Activated T-cell treated with anti-CD3 and anti-CD28 coated beads, Interleukin-2, amount 50 U/mL, for 24 hours (primary cell): Measurements from ENCODE around the gene ZC3H11A.
"Not testable (repeated sequence)": the region's sequence is repeated elsewhere in the genome, so short reads cannot be mapped to it uniquely, and the experiment has no call there.

Experiments used
- DNase-seq: peaks from one replicate; pipeline ENCODE4 v3.0.0-alpha.2; 2020
- H3K27ac Mint-ChIP-seq: 2 replicates; pipeline ENCODE4 v1.8.0; 2020; ENCODE audit warnings: mild to moderate bottlenecking, mixed read lengths
- H3K27me3 Mint-ChIP-seq: 2 replicates; pipeline ENCODE4 v1.8.0; 2020; ENCODE audit warnings: mixed read lengths
- H3K36me3 Mint-ChIP-seq: 2 replicates; pipeline ENCODE4 v1.8.0; 2020; ENCODE audit warnings: low read depth, mixed read lengths
- H3K4me1 Mint-ChIP-seq: 2 replicates; pipeline ENCODE4 v1.8.0; 2020; ENCODE audit warnings: low read depth, mixed read lengths
- H3K4me3 Mint-ChIP-seq: 2 replicates; pipeline ENCODE4 v1.8.0; 2020; ENCODE audit warnings: mild to moderate bottlenecking, moderate library complexity, mixed read lengths
- H3K9me3 Mint-ChIP-seq: 2 replicates; pipeline ENCODE4 v1.8.0; 2020; ENCODE audit warnings: mixed read lengths

Gene ZC3H11A

DNA sequence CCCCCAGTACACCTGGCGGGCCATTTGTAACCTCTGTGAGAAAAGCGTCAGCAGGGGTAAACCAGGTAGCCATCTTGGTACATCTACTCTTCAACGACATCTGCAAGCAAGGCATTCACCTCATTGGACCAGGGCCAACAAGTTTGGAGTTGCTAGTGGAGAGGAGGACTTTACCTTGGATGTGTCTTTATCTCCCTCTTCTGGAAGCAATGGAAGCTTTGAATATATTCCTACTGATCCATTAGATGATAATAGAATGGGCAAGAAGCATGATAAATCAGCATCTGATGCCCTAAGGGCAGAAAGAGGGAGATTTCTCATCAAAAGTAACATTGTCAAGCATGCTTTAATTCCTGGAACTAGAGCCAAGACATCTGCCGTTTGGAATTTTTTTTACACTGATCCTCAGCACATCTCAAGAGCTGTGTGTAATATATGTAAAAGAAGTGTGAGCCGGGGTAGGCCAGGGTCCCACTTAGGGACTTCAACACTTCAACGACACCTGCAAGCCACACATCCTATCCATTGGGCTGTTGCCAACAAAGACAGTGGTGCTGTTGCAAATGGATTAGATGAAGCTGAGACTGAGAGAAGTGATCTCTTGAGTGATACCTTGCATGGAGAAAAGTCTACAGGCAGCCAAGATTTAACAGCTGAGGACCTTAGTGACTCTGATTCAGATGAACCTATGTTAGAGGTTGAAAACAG, 2.7 kb downstream of the ZC3H11A start:
- peak overlapping the region; percentile 96 for H3K4me3 Mint-ChIP-seq
- H3K27ac Mint-ChIP-seq = peak overlapping the region; percentile 47
- H3K4me1 Mint-ChIP-seq = peaks cover 62% of the 10 kb centered on the region
- no peak for DNase-seq
- peaks cover 71% of the 10 kb centered on the region for H3K36me3 Mint-ChIP-seq
- peaks cover 4% of the 10 kb centered on the region for H3K9me3 Mint-ChIP-seq
- no peaks in the 10 kb centered on the region for H3K27me3 Mint-ChIP-seq

DNA sequence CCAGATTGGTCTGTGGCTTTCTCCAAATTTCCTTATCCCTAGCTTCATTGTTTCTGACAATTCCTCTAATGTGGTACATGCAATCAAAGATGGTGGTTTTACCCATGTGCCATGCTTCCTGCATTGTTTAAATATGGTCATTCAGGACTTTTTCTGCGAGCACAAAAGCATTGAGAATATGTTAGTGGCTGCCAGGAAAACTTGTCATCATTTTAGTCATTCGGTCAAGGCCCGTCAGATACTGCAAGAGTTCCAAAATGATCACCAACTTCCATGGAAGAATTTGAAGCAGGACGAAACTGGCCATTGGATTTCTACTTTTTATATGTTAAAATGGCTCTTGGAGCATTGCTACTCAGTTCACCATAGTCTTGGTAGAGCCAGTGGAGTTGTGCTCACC, 3.7 kb downstream of the ZC3H11A start:
- Mint-ChIP-seq H3K4me1 (peaks cover 68% of the 10 kb centered on the region), H3K27me3 (no peaks in the 10 kb centered on the region), H3K4me3 (no peak overlapping the region), H3K36me3 (peaks cover 81% of the 10 kb centered on the region), H3K27ac (peak overlapping the region; percentile 28), H3K9me3 (peaks cover 4% of the 10 kb centered on the region)
- DNase-seq = no peak

DNA sequence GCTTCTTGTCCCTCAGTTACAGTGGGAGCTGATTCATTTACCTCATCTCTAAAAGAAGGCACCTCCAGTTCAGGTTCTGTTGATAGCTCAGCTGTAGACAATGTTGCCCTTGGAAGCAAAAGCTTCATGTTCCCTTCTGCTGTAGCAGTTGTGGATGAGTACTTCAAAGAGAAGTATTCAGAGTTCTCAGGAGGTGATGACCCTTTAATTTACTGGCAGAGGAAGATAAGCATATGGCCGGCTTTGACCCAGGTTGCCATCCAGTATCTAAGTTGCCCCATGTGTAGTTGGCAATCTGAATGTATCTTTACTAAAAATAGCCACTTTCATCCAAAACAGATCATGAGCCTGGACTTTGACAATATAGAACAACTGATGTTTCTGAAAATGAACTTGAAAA, 4.5 kb downstream of the ZC3H11A start:
- peaks cover 69% of the 10 kb centered on the region for H3K4me1 Mint-ChIP-seq
- H3K9me3 Mint-ChIP-seq = peaks cover 4% of the 10 kb centered on the region
- peak overlapping the region; percentile 73 for H3K27ac Mint-ChIP-seq
- no peak for DNase-seq
- H3K4me3 Mint-ChIP-seq = no peak overlapping the region
- no peaks in the 10 kb centered on the region for H3K27me3 Mint-ChIP-seq
- peaks cover 89% of the 10 kb centered on the region for H3K36me3 Mint-ChIP-seq

GRCh38 chr1:203805689-203806088, 10.3 kb downstream of the ZC3H11A start:
- Mint-ChIP-seq H3K9me3 (no peaks in the 10 kb centered on the region), H3K27me3 (no peaks in the 10 kb centered on the region), H3K36me3 (peaks cover 85% of the 10 kb centered on the region), H3K4me3 (no peak overlapping the region), H3K4me1 (peaks cover 52% of the 10 kb centered on the region), H3K27ac (no peak overlapping the region)
- DNase-seq = no peak

- H3K27ac Mint-ChIP-seq = peak overlapping the region; percentile 59
- H3K36me3 Mint-ChIP-seq = peaks cover 84% of the 10 kb centered on the region
- peaks cover 48% of the 10 kb centered on the region for H3K4me1 Mint-ChIP-seq
- no peaks in the 10 kb centered on the region for H3K27me3 Mint-ChIP-seq
- no peak overlapping the region for H3K4me3 Mint-ChIP-seq
- DNase-seq = no peak
- no peaks in the 10 kb centered on the region for H3K9me3 Mint-ChIP-seq
Observed at GRCh38 chr1:203807196-203807595, 11.8 kb downstream of the ZC3H11A start.

DNA sequence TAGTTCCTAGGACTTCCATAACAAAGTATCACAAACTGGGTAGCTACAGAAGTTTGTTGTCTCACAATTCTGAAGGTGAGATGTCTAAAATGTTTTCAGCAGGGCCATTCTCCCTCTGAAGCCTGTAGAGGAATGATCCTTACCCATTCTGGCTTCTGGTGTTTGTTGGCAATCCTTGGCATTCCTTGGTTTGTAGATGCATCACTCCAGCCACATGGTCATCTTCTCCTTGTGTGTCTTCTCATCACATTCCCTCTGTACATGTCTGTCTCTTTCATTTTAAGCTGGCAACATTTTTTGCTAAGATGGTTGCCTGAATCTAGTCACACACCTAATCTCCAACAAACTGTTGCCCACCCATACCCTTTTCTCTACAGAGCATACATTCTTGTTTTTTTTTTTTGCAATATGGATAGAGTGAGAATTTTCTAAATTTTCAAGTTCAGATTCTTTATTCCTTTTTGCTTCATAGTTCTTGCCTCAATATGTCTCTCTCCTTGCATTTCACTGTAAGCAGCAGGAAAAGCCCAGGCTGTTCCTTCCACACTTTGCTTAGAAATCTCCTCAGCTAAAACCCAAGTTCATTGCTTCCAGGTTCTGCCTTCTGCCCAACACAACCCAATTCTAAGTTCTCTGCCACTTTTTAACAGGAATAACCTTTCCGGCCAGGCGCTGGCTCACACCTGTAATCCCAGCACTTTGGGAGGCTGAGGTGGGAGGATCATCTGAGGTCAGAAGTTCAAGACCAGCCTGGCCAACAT, 18.3 kb downstream of the ZC3H11A start:
- peaks cover 79% of the 10 kb centered on the region for H3K36me3 Mint-ChIP-seq
- H3K4me3 Mint-ChIP-seq = no peak overlapping the region
- peaks cover 35% of the 10 kb centered on the region for H3K4me1 Mint-ChIP-seq
- no peak for DNase-seq
- H3K9me3 Mint-ChIP-seq = no peaks in the 10 kb centered on the region
- peak overlapping the region; percentile 12 for H3K27ac Mint-ChIP-seq
- no peaks in the 10 kb centered on the region for H3K27me3 Mint-ChIP-seq

- H3K36me3 Mint-ChIP-seq = peaks cover 82% of the 10 kb centered on the region
- no peak for DNase-seq
- H3K4me3 Mint-ChIP-seq = no peak overlapping the region
- H3K27me3 Mint-ChIP-seq = no peaks in the 10 kb centered on the region
- H3K27ac Mint-ChIP-seq = no peak overlapping the region
- H3K9me3 Mint-ChIP-seq = no peaks in the 10 kb centered on the region
- H3K4me1 Mint-ChIP-seq = peaks cover 38% of the 10 kb centered on the region
Observed at GRCh38 chr1:203818399-203818798, 23.0 kb downstream of the ZC3H11A start.

DNA sequence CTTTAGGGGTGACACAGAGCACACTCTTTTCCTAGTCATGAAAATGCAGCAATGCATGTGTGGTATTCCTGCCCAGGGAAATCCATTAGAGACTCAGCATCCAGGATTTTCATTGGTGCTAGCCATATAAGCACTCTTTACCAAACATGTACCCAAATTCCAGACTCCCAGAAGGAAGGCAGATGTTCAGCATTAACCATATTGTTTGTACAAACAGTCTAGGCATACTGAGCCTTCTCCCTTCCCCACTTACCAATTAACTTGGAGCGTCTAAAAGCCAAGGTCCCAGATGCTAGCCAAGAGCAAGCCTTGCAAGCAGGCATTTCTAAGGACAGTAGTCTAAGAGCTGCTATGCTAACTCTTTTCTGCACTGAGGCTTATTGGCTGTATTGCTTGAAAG, 27.9 kb downstream of the ZC3H11A start:
- H3K4me3 Mint-ChIP-seq = no peak overlapping the region
- H3K27ac Mint-ChIP-seq = no peak overlapping the region
- H3K36me3 Mint-ChIP-seq = peaks cover 88% of the 10 kb centered on the region
- no peak for DNase-seq
- peaks cover 38% of the 10 kb centered on the region for H3K4me1 Mint-ChIP-seq
- no peaks in the 10 kb centered on the region for H3K9me3 Mint-ChIP-seq
- no peaks in the 10 kb centered on the region for H3K27me3 Mint-ChIP-seq

- Mint-ChIP-seq H3K27ac (no peak overlapping the region), H3K36me3 (peaks cover 96% of the 10 kb centered on the region), H3K9me3 (no peaks in the 10 kb centered on the region)
Observed at GRCh38 chr1:203826175-203826574, 30.8 kb downstream of the ZC3H11A start.

GRCh38 chr1:203828002-203828401, 32.6 kb downstream of the ZC3H11A start:
- peaks cover 21% of the 10 kb centered on the region for H3K4me1 Mint-ChIP-seq
- H3K4me3 Mint-ChIP-seq = no peak overlapping the region
- no peaks in the 10 kb centered on the region for H3K9me3 Mint-ChIP-seq
- peaks cover 94% of the 10 kb centered on the region for H3K36me3 Mint-ChIP-seq
- no peak for DNase-seq
- H3K27ac Mint-ChIP-seq = no peak overlapping the region
- no peaks in the 10 kb centered on the region for H3K27me3 Mint-ChIP-seq

More at GRCh38 chr1:203826175-203826574, 30.8 kb downstream of the ZC3H11A start:
- peaks cover 32% of the 10 kb centered on the region for H3K4me1 Mint-ChIP-seq
- no peaks in the 10 kb centered on the region for H3K27me3 Mint-ChIP-seq
- DNase-seq = no peak
- H3K4me3 Mint-ChIP-seq = no peak overlapping the region

DNA sequence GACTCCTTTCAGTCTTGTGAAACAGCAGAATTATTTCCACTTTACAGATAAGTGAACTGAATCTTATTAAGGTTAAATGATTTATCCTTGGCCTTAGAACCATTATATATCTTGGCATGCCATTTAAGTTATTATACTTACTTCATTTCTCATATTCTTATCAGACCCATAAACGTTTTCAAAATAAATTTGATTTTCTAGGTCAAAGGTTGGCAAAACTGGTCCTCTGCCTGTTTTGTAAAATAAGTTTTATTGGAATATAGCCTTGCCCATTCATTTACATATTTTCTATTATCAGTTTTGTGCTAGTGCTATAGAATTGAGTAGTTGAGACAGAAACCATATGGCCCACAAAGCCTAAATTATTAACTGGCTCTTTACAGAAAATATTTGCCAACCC, 33.1 kb downstream of the ZC3H11A start:
- Mint-ChIP-seq H3K9me3 (no peaks in the 10 kb centered on the region), H3K4me1 (peaks cover 17% of the 10 kb centered on the region), H3K4me3 (no peak overlapping the region), H3K36me3 (peaks cover 90% of the 10 kb centered on the region), H3K27me3 (no peaks in the 10 kb centered on the region), H3K27ac (no peak overlapping the region)
- DNase-seq = no peak

DNA sequence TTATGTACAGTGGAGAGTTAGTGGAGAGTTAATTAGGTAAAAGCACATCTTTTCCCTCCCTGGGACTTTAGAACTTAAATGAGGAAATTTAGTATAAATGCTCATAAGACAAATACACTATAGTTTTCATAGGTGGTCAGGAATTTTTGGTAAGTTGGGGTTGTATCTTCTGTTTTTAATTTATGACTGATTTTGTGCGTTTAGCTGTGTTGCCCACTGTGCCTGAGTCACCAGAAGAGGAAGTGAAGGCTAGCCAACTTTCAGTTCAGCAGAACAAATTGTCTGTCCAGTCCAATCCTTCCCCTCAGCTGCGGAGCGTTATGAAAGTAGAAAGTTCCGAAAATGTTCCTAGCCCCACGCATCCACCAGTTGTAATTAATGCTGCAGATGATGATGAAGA, 33.8 kb downstream of the ZC3H11A start:
- H3K4me3 Mint-ChIP-seq, DNase-seq, H3K9me3 Mint-ChIP-seq, H3K27me3 Mint-ChIP-seq: not testable (repeated sequence)
- peaks cover 91% of the 10 kb centered on the region for H3K36me3 Mint-ChIP-seq
- peak overlapping the region; percentile 56 for H3K27ac Mint-ChIP-seq
- H3K4me1 Mint-ChIP-seq = peaks cover 11% of the 10 kb centered on the region

DNA sequence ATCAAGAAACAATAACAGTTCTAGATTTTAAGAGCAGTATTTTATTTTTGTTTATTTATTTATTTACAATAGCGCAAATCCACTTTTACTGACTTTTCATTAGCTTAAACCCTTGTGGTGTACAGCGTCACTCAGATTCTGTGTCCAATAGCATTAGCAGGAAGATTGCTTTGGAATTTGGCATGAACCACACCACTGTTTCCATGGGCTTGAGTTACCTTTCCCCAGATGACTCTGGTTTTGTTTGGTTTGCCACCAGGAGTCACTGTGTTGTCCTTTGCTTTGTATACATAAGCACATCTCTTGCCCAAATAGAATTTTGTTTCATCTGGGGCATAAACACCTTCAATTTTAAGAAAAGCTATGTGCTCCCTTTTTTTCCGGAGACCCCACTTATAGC, 40.1 kb downstream of the ZC3H11A start:
- no peak overlapping the region for H3K27ac Mint-ChIP-seq
- no peaks in the 10 kb centered on the region for H3K9me3 Mint-ChIP-seq
- H3K4me3 Mint-ChIP-seq = no peak overlapping the region
- peaks cover 93% of the 10 kb centered on the region for H3K36me3 Mint-ChIP-seq
- H3K4me1 Mint-ChIP-seq = no peaks in the 10 kb centered on the region
- H3K27me3 Mint-ChIP-seq = no peaks in the 10 kb centered on the region
- DNase-seq = no peak

GRCh38 chr1:203839081-203839480, 43.7 kb downstream of the ZC3H11A start:
- no peak for DNase-seq
- Mint-ChIP-seq H3K36me3 (peaks cover 91% of the 10 kb centered on the region), H3K4me1 (no peaks in the 10 kb centered on the region), H3K27ac (peak overlapping the region; percentile 53), H3K4me3 (no peak overlapping the region), H3K9me3 (no peaks in the 10 kb centered on the region), H3K27me3 (no peaks in the 10 kb centered on the region)

GRCh38 chr1:203840208-203840808, 44.9 kb downstream of the ZC3H11A start:
- H3K36me3 Mint-ChIP-seq = peaks cover 89% of the 10 kb centered on the region
- no peak overlapping the region for H3K27ac Mint-ChIP-seq

More at GRCh38 chr1:203840208-203840808, 44.9 kb downstream of the ZC3H11A start:
- DNase-seq = no peak
- no peaks in the 10 kb centered on the region for H3K9me3 Mint-ChIP-seq
- H3K4me3 Mint-ChIP-seq = no peak overlapping the region
- no peaks in the 10 kb centered on the region for H3K27me3 Mint-ChIP-seq
- H3K4me1 Mint-ChIP-seq = no peaks in the 10 kb centered on the region
